ENCODE data around the gene UBE4B. TPM values are rescaled to one million over a fixed set of nuclear protein-coding genes. Genes with fewer than 3 reads are reported as not detected.

UBE4B gene
- polyA plus RNA-seq, 2 donors = 15.6 to 23.2 TPM

- Histone ChIP-seq H3K9me3 (ENCODE audit: control insufficient read depth in 2 of 2, insufficient read depth in 1 of 2, low read depth in 1 of 2, low read length in 1 of 2) (no peaks in the 10 kb centered on the region), H3K4me1 (ENCODE audit: control insufficient read depth in 2 of 2, insufficient read depth in 2 of 2, low read length in 1 of 2) (no peaks in the 10 kb centered on the region), H3K27ac (ENCODE audit: low read depth in 2 of 2, low read length in 1 of 2) (peak overlapping the region; percentile 37 to 67), H3K36me3 (ENCODE audit: control insufficient read depth in 2 of 2, insufficient read depth in 2 of 2, low read length in 1 of 2) (peaks cover 3 to 16% of the 10 kb centered on the region in 2 donors), H3K4me3 (ENCODE audit: low read depth in 1 of 2, low read length in 2 of 2) (no peak overlapping the region), H3K27me3 (ENCODE audit: control insufficient read depth in 1 of 2, insufficient read depth in 2 of 2, low read length in 2 of 2) (no peaks in the 10 kb centered on the region)
- WGBS, 2 donors = 60 to 72% methylated on average over 6 of the region's 6 CpGs
These were observed 82.0 kb downstream of the UBE4B start for GRCh38 chr1:10114746-10115145.

- no peaks in the 10 kb centered on the region for H3K9me3 ChIP-seq (ENCODE audit: control insufficient read depth in 2 of 2, insufficient read depth in 1 of 2, low read depth in 1 of 2, low read length in 1 of 2)
- H3K4me3 ChIP-seq (ENCODE audit: low read depth in 1 of 2, low read length in 2 of 2) = no peak overlapping the region
- H3K36me3 ChIP-seq (ENCODE audit: control insufficient read depth in 2 of 2, insufficient read depth in 2 of 2, low read length in 1 of 2) = peaks cover 5 to 15% of the 10 kb centered on the region in 2 donors
- H3K27ac ChIP-seq (ENCODE audit: low read depth in 2 of 2, low read length in 1 of 2) = peak overlapping the region; percentile 22 to 56
- WGBS, 2 donors = 61 to 79% methylated on average over 1 of the region's 1 CpG
- no peaks in the 10 kb centered on the region for H3K27me3 ChIP-seq (ENCODE audit: control insufficient read depth in 1 of 2, insufficient read depth in 2 of 2, low read length in 2 of 2)
- H3K4me1 ChIP-seq (ENCODE audit: control insufficient read depth in 2 of 2, insufficient read depth in 2 of 2, low read length in 1 of 2) = no peaks in the 10 kb centered on the region
These were observed 84.4 kb downstream of the UBE4B start for GRCh38 chr1:10117132-10117531.

GRCh38 chr1:10117865-10118264, 85.1 kb downstream of the UBE4B start:
- Histone ChIP-seq H3K9me3 (ENCODE audit: control insufficient read depth in 2 of 2, insufficient read depth in 1 of 2, low read depth in 1 of 2, low read length in 1 of 2) (no peaks in the 10 kb centered on the region), H3K36me3 (ENCODE audit: control insufficient read depth in 2 of 2, insufficient read depth in 2 of 2, low read length in 1 of 2) (peaks cover 4 to 15% of the 10 kb centered on the region in 2 donors), H3K4me3 (ENCODE audit: low read depth in 1 of 2, low read length in 2 of 2) (no peak overlapping the region), H3K4me1 (ENCODE audit: control insufficient read depth in 2 of 2, insufficient read depth in 2 of 2, low read length in 1 of 2) (no peaks in the 10 kb centered on the region), H3K27ac (ENCODE audit: low read depth in 2 of 2, low read length in 1 of 2) (peak overlapping the region; percentile 22 to 85), H3K27me3 (ENCODE audit: control insufficient read depth in 1 of 2, insufficient read depth in 2 of 2, low read length in 2 of 2) (no peaks in the 10 kb centered on the region)
- WGBS, 2 donors = 69 to 76% methylated on average over 9 of the region's 9 CpGs

- Histone ChIP-seq H3K4me3 (ENCODE audit: low read depth in 1 of 2, low read length in 2 of 2) (no peak overlapping the region), H3K4me1 (ENCODE audit: control insufficient read depth in 2 of 2, insufficient read depth in 2 of 2, low read length in 1 of 2) (no peaks in the 10 kb centered on the region), H3K27me3 (ENCODE audit: control insufficient read depth in 1 of 2, insufficient read depth in 2 of 2, low read length in 2 of 2) (no peaks in the 10 kb centered on the region), H3K36me3 (ENCODE audit: control insufficient read depth in 2 of 2, insufficient read depth in 2 of 2, low read length in 1 of 2) (peaks cover 2 to 15% of the 10 kb centered on the region in 2 donors), H3K27ac (ENCODE audit: low read depth in 2 of 2, low read length in 1 of 2) (no peak overlapping the region), H3K9me3 (ENCODE audit: control insufficient read depth in 2 of 2, insufficient read depth in 1 of 2, low read depth in 1 of 2, low read length in 1 of 2) (no peaks in the 10 kb centered on the region)
- whole genome bisulfite sequencing, 2 donors = 96 to 97% methylated on average over 7 of the region's 7 CpGs
These were observed 88.9 kb downstream of the UBE4B start for GRCh38 chr1:10121688-10122087.

- H3K36me3 ChIP-seq (ENCODE audit: control insufficient read depth in 2 of 2, insufficient read depth in 2 of 2, low read length in 1 of 2) = peaks cover 2 to 15% of the 10 kb centered on the region in 2 donors
- H3K9me3 ChIP-seq (ENCODE audit: control insufficient read depth in 2 of 2, insufficient read depth in 1 of 2, low read depth in 1 of 2, low read length in 1 of 2) = no peaks in the 10 kb centered on the region
- no peaks in the 10 kb centered on the region for H3K27me3 ChIP-seq (ENCODE audit: control insufficient read depth in 1 of 2, insufficient read depth in 2 of 2, low read length in 2 of 2)
- peak overlapping the region in 1 of 2 donors; percentile 47 for H3K27ac ChIP-seq (ENCODE audit: low read depth in 2 of 2, low read length in 1 of 2)
- 77 to 87% methylated on average over 10 of the region's 10 CpGs for WGBS, 2 donors
- no peak overlapping the region for H3K4me3 ChIP-seq (ENCODE audit: low read depth in 1 of 2, low read length in 2 of 2)
- H3K4me1 ChIP-seq (ENCODE audit: control insufficient read depth in 2 of 2, insufficient read depth in 2 of 2, low read length in 1 of 2) = no peaks in the 10 kb centered on the region
These were observed 90.2 kb downstream of the UBE4B start for GRCh38 chr1:10122926-10123325.

- Histone ChIP-seq H3K36me3 (ENCODE audit: control insufficient read depth in 2 of 2, insufficient read depth in 2 of 2, low read length in 1 of 2) (peaks cover 16 to 19% of the 10 kb centered on the region in 2 donors), H3K4me1 (ENCODE audit: control insufficient read depth in 2 of 2, insufficient read depth in 2 of 2, low read length in 1 of 2) (no peaks in the 10 kb centered on the region), H3K27ac (ENCODE audit: low read depth in 2 of 2, low read length in 1 of 2) (no peak overlapping the region), H3K9me3 (ENCODE audit: control insufficient read depth in 2 of 2, insufficient read depth in 1 of 2, low read depth in 1 of 2, low read length in 1 of 2) (no peaks in the 10 kb centered on the region), H3K4me3 (ENCODE audit: low read depth in 1 of 2, low read length in 2 of 2) (no peak overlapping the region), H3K27me3 (ENCODE audit: control insufficient read depth in 1 of 2, insufficient read depth in 2 of 2, low read length in 2 of 2) (no peaks in the 10 kb centered on the region)
- WGBS, 2 donors = 77 to 82% methylated on average over 9 of the region's 9 CpGs
These were observed 95.5 kb downstream of the UBE4B start for GRCh38 chr1:10128101-10128765.

- WGBS, 2 donors = 96 to 99% methylated on average over 6 of the region's 6 CpGs
- Histone ChIP-seq H3K4me1 (ENCODE audit: control insufficient read depth in 2 of 2, insufficient read depth in 2 of 2, low read length in 1 of 2) (no peaks in the 10 kb centered on the region), H3K27me3 (ENCODE audit: control insufficient read depth in 1 of 2, insufficient read depth in 2 of 2, low read length in 2 of 2) (no peaks in the 10 kb centered on the region), H3K4me3 (ENCODE audit: low read depth in 1 of 2, low read length in 2 of 2) (no peak overlapping the region), H3K36me3 (ENCODE audit: control insufficient read depth in 2 of 2, insufficient read depth in 2 of 2, low read length in 1 of 2) (peaks cover 16 to 31% of the 10 kb centered on the region in 2 donors), H3K27ac (ENCODE audit: low read depth in 2 of 2, low read length in 1 of 2) (no peak overlapping the region), H3K9me3 (ENCODE audit: control insufficient read depth in 2 of 2, insufficient read depth in 1 of 2, low read depth in 1 of 2, low read length in 1 of 2) (no peaks in the 10 kb centered on the region)
These were observed 99.6 kb downstream of the UBE4B start for GRCh38 chr1:10132316-10132715.

GRCh38 chr1:10132852-10133251, 100.1 kb downstream of the UBE4B start:
- H3K9me3 ChIP-seq (ENCODE audit: control insufficient read depth in 2 of 2, insufficient read depth in 1 of 2, low read depth in 1 of 2, low read length in 1 of 2) = no peaks in the 10 kb centered on the region
- H3K4me1 ChIP-seq (ENCODE audit: control insufficient read depth in 2 of 2, insufficient read depth in 2 of 2, low read length in 1 of 2) = no peaks in the 10 kb centered on the region
- H3K27ac ChIP-seq (ENCODE audit: low read depth in 2 of 2, low read length in 1 of 2) = no peak overlapping the region
- peaks cover 16 to 33% of the 10 kb centered on the region in 2 donors for H3K36me3 ChIP-seq (ENCODE audit: control insufficient read depth in 2 of 2, insufficient read depth in 2 of 2, low read length in 1 of 2)
- 85 to 93% methylated on average over 10 of the region's 10 CpGs for WGBS, 2 donors
- H3K4me3 ChIP-seq (ENCODE audit: low read depth in 1 of 2, low read length in 2 of 2) = no peak overlapping the region
- H3K27me3 ChIP-seq (ENCODE audit: control insufficient read depth in 1 of 2, insufficient read depth in 2 of 2, low read length in 2 of 2) = no peaks in the 10 kb centered on the region

- Histone ChIP-seq H3K27ac (ENCODE audit: low read depth in 2 of 2, low read length in 1 of 2) (no peak overlapping the region), H3K9me3 (ENCODE audit: control insufficient read depth in 2 of 2, insufficient read depth in 1 of 2, low read depth in 1 of 2, low read length in 1 of 2) (no peaks in the 10 kb centered on the region), H3K36me3 (ENCODE audit: control insufficient read depth in 2 of 2, insufficient read depth in 2 of 2, low read length in 1 of 2) (peaks cover 4 to 15% of the 10 kb centered on the region in 2 donors), H3K4me1 (ENCODE audit: control insufficient read depth in 2 of 2, insufficient read depth in 2 of 2, low read length in 1 of 2) (no peaks in the 10 kb centered on the region), H3K4me3 (ENCODE audit: low read depth in 1 of 2, low read length in 2 of 2) (no peak overlapping the region), H3K27me3 (ENCODE audit: control insufficient read depth in 1 of 2, insufficient read depth in 2 of 2, low read length in 2 of 2) (no peaks in the 10 kb centered on the region)
- 96 to 99% methylated on average over 3 of the region's 3 CpGs for WGBS, 2 donors
These were observed 108.2 kb downstream of the UBE4B start for GRCh38 chr1:10140981-10141380.

GRCh38 chr1:10143961-10144485, 111.3 kb downstream of the UBE4B start:
- Histone ChIP-seq H3K27me3 (ENCODE audit: control insufficient read depth in 1 of 2, insufficient read depth in 2 of 2, low read length in 2 of 2) (no peaks in the 10 kb centered on the region), H3K27ac (ENCODE audit: low read depth in 2 of 2, low read length in 1 of 2) (no peak overlapping the region), H3K36me3 (ENCODE audit: control insufficient read depth in 2 of 2, insufficient read depth in 2 of 2, low read length in 1 of 2) (peaks cover 4 to 6% of the 10 kb centered on the region in 2 donors), H3K9me3 (ENCODE audit: control insufficient read depth in 2 of 2, insufficient read depth in 1 of 2, low read depth in 1 of 2, low read length in 1 of 2) (no peaks in the 10 kb centered on the region), H3K4me3 (ENCODE audit: low read depth in 1 of 2, low read length in 2 of 2) (no peak overlapping the region), H3K4me1 (ENCODE audit: control insufficient read depth in 2 of 2, insufficient read depth in 2 of 2, low read length in 1 of 2) (no peaks in the 10 kb centered on the region)
- 93 to 95% methylated on average over 7 of the region's 7 CpGs for WGBS, 2 donors
